Measurements from ENCODE around the gene MYMX.

DNA sequence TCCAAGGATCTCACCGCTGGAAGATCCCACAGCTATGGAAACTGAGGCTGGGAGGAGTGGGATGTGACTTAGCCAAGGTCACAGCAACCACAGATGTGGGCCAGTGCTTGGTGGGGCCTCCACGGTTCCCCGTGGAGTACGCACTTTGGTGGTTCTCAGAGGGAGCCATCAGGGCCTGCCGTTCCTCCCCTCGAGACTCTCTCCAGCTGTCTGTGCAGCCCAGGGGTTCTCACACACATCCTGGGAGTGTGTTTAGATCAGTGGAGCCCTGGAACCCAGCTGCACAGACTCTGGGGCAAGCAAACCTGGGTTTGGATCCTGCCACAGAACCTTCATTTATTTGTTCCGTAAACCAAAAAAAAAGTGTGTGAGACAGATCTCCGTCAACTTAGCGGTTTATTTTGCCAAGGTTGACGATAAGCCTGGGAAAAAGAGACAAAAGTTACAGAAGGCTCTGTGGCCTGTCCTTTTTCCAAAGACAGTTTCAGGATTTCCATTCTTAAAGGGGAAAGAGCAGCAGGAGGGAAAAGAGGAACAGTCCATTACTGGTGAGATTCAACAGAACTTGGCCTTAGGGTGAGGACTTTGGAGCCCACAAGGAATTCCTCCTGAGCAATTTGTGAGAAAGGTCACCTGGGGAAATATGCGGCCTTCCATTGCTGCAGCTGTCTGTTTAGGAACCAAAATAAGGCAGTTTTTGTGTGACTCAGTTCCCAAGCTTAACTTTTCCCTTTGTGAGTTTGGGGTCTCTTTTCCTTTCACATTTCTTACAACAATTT is 13.6 kb upstream of the MYMX start:
- TF ChIP-seq, protein P1, sequence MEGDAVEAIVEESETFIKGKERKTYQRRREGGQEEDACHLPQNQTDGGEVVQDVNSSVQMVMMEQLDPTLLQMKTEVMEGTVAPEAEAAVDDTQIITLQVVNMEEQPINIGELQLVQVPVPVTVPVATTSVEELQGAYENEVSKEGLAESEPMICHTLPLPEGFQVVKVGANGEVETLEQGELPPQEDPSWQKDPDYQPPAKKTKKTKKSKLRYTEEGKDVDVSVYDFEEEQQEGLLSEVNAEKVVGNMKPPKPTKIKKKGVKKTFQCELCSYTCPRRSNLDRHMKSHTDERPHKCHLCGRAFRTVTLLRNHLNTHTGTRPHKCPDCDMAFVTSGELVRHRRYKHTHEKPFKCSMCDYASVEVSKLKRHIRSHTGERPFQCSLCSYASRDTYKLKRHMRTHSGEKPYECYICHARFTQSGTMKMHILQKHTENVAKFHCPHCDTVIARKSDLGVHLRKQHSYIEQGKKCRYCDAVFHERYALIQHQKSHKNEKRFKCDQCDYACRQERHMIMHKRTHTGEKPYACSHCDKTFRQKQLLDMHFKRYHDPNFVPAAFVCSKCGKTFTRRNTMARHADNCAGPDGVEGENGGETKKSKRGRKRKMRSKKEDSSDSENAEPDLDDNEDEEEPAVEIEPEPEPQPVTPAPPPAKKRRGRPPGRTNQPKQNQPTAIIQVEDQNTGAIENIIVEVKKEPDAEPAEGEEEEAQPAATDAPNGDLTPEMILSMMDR (IDR thresholded peaks at IDR 0.05; ENCODE audit: low read depth, low read length): no peak
- no peak for TF ChIP-seq EZH2phosphoT487 (IDR thresholded peaks at IDR 0.05; ENCODE audit: low read depth)
